Measurements from ENCODE around the gene AASDH.
"Not testable (repeated sequence)": the region's sequence is repeated elsewhere in the genome, so short reads cannot be mapped to it uniquely, and the experiment has no call there.

The AASDH gene

DNA sequence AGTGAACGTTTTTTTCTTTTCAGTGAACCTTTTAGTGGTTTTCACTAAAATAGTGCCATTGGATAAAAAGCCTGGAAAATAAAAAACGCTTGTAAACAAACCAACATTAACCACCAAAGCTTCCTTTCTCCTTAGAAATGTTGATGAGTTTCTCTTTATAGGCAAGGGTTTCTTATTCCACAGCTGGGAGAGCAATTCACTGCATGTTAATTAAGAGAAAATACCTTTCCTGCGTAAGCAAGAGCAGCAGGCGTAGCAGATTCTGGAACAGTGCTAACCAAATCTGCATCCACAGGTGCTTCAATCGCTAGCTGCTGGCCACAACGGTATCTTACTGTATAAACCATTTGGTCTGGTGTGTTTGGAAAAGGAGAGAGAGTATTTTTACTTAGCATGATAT, 13.3 kb upstream of the AASDH start:
- DNase-seq = no peak

DNA sequence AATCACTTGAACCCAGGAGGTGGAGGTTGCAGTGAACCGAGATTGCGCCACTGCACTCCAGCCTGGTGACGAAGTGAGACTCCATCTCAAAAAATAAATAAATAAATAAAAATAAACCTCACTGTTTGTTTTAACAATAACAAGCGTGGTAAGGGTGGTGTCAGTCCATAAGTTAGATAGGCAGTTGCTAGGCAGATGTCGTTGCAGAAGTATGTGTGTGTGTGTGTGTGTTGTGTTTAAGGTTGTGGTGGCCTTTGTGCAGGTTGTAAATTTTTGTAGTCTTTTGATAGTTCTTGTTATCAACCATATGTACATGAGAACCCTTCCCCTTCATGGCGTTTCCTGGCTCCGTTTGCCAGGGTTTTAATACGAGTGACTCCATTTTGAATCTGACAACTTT, 4.0 kb upstream of the AASDH start:
- DNase-seq = no peak

DNA sequence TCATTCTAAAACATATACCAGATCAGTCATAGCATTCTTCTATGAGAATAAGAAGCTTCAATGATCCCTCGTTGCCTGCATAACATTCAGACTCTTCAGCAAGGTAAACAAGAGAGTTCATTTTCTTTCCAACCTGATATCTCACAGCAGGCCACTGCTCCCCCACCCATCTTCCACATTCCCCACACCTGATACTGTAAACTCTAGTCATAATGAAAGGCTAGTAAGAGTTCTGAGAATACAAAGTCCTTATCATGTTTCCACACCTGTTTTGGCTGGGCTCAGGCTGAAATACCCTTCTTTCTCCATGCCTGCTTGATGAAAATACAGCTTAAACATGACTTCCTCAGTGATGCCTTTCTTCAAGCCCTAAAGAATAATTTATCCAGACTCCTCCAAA, 2.3 kb upstream of the AASDH start:
- no peak for DNase-seq

DNA sequence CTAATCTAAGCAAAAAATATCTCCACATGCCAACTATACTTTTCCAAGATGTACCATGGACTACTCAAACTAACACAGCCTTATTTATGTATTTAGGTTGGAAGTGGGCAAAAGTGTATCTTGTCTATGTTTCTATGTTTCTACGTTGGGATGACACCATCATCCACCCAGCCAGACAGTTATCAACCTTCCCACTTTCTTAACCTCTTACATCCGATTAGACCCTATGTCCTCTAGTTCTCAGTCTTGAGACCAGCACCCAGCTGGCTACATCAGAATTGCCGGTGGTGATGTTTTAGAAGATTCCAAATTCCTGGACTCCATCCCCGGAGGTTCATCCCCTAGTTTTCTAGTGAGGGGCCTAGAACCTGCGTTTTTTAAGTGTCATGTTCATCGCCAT, 1.0 kb upstream of the AASDH start:
- DNase-seq = no peak

DNA sequence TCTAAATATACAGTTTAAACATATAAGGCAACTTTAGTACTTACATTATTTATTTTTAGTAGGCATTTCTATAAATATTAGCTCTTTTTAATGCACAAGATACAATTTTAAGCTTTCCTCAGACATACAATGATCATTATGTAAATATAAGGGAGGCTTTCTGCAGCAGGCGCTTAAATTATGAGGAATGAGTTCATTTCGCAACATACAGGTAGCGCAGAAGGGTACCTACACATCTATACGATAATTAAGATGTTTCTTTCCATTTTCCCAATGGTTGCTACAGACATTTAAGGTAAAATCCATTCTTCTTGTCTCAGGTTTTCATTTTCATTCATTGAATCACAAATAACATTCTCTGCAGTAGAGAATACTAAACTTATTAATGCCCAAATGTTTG, 1.2 kb downstream of the AASDH start:
- no peak for DNase-seq

DNA sequence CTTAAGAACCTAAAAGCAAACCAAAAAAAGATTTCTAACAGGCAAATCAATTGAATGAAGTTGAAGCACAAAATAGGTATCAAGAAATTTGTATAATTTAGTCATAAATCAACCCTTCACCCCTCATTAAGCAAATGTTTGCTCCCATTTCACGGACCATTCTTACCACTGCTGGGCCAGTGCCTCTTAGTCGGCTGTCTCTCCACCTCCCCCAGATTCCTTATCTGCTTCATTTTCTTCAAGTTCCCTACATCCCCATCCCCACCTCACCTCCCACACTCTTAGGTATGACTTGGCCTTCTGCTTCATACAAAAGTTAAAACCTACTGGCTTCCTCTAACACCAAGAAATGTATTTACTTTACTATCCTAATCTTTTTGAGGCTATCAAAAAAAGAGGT, 11.8 kb downstream of the AASDH start:
- no peak for DNase-seq

DNA sequence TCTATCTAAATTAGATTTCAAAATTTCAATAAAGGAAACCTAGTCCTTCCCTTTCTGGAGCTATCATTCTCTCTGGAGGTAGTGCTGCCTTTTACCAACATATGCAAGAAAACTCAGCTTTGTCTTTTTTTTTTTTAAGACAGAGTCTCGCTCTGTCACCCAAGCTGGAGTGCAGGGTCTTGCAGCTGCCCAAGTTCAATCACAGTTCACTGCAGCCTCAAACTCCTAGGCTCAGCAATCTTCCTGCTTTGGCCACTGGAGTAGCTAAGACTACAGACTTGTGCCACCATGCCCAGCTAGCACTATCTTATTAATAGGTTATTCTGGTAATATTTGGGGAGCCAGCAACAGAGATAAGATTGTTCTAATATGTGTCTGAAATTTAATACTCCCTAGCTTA, 12.3 kb downstream of the AASDH start:
- no peak for DNase-seq

DNA sequence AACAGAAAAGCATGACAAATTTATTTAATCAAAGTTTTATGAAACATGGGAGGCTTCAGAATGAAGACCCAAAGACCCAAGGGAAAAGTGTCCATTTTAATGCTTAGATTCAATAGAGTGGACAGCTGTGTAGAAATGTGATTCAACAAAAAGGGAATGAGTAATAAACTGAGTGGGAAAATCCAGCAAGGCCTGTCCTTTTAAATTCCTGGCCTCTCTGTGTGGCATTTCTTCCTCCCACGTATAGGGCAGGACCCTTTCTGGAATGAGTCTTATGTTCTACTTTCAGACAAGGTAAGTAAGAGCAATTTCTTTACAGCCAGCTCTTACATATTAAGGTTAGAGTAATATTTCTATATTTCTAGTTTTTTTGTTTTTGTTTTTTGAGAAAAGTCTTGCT, 14.5 kb downstream of the AASDH start:
- no peak for DNase-seq

DNA sequence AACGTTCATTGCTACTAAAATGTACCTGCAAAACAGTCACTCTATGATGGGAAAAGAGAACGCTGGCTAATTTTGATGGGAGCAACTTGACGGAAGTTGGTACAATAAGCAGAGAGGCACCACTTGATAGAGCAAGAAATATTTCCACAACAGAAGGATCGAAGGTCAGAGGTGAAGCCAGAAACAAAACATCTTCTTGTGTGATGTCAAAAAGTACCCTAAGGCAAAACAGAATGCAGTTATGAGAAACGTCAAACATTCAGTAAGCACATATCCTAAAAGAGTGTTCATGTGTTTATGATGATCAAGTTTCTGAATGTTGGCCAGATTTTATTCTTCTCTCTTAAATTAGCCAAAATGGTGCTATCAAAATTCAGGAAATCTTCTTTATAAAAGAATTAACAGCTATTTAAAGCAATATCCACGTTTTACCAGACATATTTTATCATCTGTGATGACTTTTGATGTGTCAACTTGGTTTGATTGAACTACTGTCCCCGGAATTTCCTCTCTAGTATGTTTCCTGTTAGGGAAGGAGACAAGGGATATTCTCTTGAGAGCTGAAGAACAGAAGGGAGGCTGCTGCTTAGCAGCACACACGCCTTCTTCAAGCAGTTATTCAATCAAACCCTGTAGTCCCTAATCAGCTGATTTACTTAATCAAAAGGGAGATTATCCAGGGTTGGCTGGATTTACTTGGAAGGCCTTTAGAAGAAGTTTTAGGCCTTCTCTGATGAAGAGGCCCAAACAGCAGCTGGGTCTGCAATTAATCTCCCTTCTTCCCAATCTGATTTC, 15.7 kb downstream of the AASDH start:
- DNase-seq = no peak

DNA sequence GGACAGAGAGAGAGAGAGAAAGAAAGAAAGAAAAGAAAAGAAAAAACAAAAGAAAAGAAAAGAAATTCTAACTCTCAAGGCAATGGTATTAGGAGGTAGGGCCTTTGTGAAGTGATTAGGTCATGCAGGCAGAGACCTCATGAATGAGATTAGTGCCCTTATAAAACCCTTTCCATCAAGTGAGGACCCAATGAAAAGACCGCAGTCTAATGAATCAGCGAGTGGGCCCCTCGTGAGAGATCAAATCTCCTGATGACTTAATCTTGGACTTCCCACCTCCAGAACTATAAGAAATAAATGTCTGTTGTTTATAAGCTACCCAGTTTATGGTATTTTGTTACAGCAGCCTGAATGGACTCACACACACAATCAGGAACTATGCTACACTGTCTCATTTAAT, 16.9 kb downstream of the AASDH start:
- no peak for DNase-seq

DNA sequence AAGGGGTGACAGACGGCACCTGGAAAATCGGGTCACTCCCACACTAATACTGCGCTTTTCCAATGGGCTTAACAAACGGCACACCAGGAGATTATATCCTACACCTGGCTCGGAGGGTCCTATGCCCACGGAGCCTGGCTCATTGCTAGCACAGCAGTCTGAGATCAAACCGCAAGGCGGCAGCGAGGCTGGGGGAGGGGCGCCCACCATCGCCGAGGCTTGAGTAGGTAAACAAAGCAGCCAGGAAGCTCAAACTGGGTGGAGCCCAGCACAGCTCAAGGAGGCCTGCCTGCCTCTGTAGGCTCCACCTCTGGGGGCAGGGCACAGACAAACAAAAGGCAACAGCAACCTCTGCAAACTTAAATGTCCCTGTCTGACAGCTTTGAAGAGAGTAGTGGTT, 24.3 kb downstream of the AASDH start:
- not testable (repeated sequence) for DNase-seq

DNA sequence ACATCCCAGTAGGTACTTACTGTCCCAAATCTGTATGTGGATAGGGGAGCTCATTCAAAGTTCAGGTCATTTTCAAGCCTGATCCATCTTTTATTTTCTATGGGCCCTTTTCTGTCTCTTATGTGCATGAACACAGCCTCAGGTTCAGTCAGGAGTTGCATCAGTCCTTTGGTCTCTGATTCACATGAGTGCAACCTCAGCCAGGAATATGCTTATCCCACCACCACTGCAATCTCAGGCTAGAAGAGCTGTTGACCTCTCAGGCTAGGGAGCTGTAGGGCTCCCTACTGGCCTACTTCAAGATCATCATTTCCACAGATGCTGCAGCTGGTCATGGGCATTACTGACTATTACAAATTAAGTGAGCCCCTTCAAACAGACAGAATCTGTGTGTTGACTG, 27.2 kb downstream of the AASDH start:
- DNase-seq = no peak

DNA sequence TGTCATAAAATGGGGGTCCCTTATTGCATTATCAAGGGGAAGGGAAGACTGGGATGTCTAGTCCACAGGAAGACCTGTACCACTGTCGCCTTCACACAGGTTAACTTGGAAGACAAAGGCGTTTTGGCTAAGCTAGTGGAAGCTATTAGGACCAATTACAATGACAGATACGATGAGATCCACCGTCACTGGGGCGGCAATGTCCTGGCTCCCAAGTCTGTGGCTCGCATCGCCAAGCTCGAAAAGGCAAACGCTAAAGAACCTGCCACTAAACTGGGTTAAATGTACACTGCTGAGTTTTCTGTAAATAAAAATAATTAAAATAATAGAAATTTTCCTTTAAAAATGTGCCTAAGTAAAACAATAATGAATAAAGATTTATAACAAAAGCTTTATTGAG, 30.6 kb downstream of the AASDH start:
- DNase-seq = no peak

DNA sequence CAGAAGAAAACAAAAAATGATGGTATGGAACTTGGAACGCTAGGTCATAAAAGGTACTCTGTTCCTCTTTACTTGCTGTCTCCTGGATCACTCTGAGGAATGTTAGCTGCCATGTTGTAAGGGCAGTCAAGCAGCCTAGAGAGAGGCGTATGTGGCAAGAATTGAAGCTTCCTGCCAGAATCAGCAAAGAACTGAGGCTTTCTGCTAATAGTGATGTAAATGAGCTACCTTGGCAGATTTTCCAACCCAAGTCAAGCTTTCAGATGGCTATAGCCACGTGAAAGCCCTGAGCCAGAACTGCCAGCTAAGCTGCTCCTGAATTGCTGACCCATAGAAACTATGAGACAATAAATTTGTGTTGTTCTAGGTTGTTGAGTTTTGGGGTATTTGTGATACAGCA, 38.7 kb downstream of the AASDH start:
- no peak for DNase-seq

DNA sequence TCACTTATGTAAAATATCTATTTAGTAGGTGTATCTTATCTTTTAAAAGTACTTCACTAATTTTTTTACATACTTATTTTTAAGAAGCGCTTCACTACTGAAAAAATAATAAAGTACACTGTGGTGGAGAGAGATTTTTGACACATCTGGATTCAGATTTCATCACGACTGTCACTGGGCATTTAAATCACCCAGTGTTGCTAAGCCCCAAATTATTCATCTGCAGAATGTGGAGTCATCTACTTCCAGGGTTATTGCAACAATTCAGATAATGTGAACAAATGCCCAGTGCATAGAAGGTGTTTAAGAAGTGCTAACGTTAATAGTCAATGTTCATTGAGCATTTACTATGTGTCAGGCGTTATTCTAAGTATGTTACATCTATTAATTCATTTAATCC, 41.8 kb downstream of the AASDH start:
- DNase-seq = no peak

DNA sequence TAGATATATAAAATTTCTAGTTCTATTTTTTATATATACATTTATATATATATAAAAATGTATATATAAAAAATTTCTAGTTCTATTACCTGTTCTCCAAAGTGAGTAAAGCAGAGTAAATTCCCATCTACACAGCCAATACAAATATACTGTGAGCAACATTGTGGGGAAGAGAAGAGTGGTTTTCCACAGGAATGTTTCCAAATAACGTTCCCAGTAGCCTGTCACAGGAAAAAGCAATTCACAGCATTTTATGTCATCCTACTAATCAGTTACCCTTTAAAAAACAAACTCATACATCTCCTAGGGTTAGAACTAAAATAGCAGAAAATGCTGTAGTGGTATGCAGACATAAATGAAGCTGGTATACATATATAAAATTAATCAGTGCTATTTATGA, 44.5 kb downstream of the AASDH start:
- no peak for DNase-seq

DNA sequence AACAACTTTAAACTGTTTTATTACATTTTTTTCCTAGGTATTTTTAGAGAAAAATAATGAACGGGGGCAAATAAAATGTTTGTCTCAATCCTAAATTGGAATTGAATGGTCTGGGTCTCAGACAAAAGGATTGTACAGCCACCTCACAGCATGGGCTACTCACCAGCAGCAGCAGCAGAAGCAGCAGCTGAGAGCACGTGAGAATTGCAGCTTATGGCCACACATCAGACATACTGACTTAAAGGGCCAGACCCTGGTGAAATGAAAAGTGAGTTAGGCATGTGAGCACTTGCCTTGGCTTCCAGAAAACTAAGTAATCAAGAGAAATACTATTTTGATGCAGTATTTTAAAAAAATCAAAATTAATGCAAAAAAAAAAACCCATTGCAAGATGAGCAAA, 56.6 kb downstream of the AASDH start:
- DNase-seq = no peak

DNA sequence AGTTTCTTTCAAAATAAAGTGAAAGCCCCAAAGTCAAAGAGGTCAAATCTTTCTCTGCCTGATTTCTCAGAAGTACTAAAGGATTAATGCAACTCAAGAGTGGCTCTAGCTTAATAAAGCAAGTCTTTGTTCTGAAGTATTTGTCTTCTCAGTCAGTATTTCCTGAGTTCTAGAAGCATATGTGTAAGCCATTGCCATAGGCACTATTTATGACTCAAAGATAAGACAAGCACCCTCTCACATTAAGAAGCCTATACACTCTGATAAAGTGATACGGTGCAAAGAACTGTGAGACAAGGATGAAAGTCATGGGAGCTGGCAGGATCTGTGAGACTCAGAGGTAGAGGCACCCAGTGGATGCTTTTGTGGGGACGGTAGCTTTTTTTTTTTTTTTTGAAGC, 60.9 kb downstream of the AASDH start:
- no peak for DNase-seq

DNA sequence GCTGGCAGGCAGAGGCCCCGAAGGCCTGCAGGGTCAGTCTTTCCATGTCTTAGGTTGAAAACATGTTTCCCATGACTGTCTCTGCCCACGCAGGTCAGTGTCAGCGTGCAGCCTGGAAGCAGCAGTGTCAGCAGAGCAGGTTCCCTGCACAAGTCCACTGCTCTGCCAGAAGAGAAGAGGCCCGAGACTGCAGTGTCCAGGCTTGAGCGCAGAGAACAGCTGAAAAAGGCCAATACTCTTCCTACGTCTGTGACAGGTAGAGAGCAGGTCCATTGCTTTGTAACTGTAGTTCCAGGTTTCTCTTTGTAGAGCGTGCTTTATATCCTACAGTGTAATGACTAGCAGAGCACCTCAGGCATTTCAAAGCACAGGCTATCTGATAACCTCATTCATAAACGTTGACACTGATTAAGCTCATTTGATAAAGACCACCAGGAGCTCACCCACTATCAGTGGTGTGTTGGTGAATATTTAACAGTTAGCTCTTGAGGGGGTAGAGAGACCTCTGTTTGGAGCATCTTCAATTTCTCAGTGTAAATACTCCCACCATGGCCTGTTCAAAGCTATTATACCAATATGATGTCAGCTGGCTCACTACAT, 63.2 kb downstream of the AASDH start:
- no peak for DNase-seq

DNA sequence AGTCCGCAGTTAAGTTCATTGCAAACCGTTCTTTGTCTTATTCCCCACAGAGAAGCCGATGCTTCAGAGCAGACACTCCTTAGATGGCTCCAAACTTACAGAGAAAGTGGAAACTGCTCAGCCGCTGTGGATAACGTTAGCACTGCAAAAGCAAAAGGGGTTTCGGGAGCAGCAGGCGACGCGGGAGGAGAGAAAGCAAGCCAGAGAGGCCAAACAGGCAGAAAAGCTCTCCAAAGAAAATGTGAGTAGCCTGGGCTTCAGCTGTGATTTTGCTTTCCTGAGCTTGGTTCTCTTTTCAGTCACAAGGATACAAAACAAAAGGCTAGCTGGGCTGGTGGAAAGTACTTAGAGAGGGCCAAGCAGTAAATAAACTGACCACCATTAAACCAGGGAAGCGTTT, 64.0 kb downstream of the AASDH start:
- no peak for DNase-seq

DNA sequence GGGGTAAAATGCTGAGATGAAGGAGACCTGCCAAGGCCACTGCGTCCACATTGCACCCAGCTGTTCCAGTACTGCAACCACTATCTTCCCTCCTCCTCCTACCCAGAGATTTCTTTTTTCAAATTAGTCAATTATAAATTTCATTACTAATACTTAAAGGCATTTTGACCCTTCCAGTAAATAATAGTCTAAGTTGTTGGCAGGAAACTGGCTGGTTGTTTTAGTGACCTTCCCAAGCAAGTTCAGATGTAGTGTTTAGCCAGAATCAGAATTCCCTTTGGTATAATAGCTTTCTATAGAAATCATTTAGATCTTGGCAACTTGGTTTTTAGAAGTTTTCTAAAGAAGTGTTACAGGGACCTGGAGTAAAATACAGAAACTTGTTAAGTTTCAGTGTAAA, 66.0 kb downstream of the AASDH start:
- DNase-seq = no peak

DNA sequence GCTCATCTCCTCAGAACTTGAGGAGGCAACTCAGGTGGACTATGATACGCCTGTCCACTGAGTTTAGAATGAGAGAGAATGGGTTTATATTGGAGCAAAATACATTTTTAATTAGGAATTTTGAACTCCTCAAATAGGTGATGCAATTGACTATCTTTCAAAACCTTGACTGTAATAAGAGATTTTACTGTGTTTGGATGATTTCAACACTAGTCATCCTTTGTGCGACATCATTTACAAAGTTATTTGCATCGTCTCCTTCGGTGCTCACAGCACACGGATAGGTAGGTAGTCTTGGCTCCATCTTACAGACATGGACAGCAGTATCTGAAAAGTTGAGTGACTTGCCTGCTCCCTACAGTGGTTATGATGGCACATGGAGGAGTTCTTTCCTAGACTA, 67.0 kb downstream of the AASDH start:
- no peak for DNase-seq

DNA sequence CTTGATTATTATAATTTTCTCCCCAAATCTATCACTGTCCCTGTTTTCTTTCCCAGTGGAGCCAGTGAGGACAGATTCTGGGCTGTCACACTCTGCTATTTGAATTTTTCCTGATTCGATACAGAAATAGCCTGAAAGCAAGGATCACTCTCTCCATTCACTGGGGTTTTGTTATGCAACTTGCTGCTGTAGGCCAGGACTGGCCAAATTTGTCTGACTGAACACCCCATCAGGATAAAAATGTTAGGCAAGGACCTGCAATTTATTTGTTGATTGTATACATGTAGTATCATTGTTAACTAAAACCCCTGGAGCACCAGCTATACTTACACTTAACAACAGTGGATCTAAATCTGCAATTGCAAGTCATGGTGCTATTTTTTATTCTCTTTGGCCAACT, 68.7 kb downstream of the AASDH start:
- DNase-seq = no peak

DNA sequence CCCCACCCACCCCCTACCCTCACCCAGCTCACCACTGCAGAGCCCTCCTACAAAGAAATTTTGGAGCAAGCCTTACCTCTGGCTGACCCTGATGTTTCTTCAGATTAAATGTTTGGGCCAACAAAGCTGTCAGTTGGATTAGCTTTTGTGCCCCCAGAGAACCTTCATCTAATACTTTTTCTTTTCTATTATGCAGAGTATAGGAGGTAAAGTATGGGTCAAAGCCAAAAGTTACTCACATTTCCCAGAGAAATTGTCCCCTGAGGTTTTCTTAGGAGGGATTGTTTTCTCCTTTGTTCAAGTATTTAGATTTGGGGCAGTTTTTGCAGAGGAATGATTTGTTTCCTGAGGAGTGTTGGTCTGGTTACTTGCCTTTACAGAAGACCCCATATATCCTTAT, 69.5 kb downstream of the AASDH start:
- DNase-seq = no peak

DNA sequence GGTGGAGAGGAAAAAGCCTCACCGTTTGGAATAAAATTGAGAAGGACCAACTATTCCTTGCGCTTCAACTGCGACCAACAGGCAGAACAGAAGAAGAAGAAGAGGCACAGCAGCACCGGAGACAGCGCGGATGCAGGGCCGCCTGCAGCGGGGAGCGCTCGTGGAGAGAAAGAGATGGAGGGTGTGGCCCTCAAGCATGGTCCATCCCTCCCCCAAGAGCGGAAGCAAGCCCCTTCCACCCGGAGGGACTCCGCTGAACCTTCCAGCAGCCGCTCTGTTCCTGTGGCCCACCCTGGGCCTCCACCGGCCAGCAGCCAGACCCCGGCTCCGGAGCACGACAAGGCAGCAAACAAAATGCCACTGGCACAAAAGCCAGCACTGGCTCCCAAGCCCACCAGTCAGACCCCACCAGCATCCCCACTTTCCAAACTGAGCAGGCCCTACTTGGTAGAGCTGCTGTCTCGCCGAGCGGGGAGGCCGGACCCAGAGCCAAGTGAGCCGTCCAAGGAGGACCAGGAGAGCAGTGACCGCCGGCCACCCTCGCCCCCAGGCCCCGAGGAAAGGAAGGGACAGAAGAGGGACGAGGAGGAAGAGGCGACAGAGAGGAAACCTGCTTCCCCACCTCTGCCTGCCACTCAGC, 71.2 kb downstream of the AASDH start:
- DNase-seq = no peak
